GM10266 (cell line): ENCODE measurements around the gene CREB3L1.

Experiments used
- DNase-seq: peaks from one replicate; pipeline ENCODE4 v3.0.0; 2012; ENCODE audit errors: extremely low spot score
- TF ChIP-seq, protein P1 (sequence below): IDR thresholded peaks from 2 replicates; pipeline ENCODE4 v1.5.1; 2012; ENCODE audit warnings: mild to moderate bottlenecking, low read depth; ENCODE audit not compliant: control insufficient read depth, insufficient read depth; ENCODE audit errors: missing control alignments

CREB3L1 gene

DNA sequence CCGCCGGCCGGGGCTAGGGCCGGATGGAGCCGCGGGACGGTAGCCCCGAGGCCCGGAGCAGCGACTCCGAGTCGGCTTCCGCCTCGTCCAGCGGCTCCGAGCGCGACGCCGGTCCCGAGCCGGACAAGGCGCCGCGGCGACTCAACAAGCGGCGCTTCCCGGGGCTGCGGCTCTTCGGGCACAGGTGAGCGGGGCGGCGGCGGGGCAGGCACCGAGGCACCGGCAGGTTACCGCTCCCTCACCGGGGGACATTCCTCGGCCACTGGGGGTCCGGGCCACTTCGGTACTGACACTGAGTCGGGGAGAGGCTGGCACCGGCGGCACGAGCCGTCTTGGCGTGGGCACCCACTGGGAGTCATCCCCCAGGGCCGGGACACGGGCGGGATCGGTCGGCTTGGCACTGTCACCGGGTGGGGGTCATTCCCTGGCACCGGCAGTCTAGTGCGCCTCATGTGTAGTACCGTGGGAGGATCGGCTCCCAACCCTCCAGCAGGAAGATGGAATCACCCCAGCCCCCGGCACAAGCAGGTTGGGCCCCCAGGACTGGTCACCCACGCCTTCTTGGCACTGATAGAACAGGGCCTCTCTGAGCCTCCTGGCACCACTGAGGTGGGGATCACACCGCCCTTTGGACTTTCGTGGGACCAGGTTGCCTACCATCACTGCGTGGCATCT is 70.3 kb downstream of the CREB3L1 start:
- TF ChIP-seq, protein P1, sequence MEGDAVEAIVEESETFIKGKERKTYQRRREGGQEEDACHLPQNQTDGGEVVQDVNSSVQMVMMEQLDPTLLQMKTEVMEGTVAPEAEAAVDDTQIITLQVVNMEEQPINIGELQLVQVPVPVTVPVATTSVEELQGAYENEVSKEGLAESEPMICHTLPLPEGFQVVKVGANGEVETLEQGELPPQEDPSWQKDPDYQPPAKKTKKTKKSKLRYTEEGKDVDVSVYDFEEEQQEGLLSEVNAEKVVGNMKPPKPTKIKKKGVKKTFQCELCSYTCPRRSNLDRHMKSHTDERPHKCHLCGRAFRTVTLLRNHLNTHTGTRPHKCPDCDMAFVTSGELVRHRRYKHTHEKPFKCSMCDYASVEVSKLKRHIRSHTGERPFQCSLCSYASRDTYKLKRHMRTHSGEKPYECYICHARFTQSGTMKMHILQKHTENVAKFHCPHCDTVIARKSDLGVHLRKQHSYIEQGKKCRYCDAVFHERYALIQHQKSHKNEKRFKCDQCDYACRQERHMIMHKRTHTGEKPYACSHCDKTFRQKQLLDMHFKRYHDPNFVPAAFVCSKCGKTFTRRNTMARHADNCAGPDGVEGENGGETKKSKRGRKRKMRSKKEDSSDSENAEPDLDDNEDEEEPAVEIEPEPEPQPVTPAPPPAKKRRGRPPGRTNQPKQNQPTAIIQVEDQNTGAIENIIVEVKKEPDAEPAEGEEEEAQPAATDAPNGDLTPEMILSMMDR = no peak

DNA sequence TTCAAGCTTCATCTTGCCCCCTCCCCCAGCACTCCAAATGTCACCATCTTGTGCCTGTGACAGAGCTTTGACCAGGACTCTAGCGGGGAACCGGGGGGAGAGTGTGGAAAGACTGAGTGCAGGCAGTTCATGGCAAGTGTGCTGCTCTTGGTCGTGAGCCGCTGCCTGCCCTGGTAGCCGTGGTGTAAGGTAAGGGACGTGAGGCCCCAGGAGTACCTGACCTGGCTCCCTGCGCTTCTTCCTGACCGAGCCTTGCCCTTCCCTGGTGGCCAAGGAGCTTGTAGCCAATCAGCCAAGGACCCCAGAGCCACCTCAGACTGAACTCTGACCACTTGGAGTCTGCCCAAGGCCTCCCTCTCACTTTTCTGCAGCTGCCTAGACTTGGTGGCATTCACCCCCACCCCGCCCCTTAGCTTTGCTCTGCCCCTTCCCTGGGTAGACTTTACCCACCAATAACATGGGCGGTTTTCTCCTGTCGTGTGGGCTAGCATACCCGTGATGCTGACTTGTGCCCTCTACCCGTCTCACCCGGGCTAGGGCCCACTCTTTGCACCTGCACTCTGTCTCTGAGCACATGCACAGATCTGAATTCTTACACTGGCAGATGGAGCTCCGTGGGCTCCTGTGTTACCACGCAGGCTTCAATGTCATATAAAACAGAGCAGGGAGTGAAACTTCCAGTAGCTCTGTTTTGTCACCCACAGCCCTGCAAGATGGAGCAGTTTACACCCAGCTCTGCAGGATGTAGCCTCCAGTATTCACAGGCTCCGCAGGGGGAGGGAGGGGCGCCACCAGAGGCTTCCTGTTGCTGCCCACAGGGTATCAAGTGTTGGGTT is 71.3 kb downstream of the CREB3L1 start:
- DNase-seq = no peak
- TF ChIP-seq, protein P1 = no peak

More for the DNA sequence above, 70.3 kb downstream of the CREB3L1 start:
- DNase-seq = no peak

DNA sequence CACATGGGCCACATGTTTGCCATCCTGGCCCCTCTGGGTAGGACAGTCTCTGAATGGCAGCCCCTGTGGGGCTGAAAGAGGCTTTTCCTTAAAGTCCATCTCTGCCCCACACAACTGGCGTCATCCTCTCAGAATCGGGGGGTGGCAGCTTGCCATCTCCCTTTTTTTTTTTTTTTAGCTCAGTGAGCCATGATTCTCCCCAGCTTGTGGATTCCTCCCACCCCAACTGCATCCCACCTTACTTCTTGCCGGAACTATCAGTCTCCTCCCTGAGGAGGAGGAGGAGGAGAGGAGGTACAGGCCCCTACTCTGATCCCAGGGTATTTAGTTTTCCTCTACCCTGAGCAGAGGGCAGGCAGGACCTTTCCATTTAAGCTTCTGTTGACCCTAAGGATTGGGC is 73.2 kb downstream of the CREB3L1 start:
- DNase-seq = no peak
- TF ChIP-seq, protein P1 = no peak

DNA sequence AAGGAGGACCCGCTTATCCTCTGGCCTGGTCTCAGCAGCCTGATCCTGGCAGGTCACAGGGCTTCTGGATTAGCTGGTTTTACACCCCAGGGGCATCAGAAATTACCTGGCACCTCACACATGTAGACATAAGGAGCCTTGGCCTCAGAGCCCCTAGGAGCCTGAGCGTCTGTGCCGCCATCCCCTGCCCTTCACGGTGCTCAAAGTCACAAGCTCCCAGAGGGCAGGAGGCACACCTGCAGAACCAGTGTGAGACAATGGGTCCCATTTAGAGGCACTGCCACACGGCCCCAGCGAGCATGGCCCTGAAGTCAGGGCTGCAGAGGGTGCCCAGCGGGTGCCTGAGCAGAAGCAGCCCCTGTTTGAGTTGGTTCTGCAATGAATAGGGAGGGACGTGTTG is 73.7 kb downstream of the CREB3L1 start:
- TF ChIP-seq, protein P1 = no peak
- DNase-seq = no peak

DNA sequence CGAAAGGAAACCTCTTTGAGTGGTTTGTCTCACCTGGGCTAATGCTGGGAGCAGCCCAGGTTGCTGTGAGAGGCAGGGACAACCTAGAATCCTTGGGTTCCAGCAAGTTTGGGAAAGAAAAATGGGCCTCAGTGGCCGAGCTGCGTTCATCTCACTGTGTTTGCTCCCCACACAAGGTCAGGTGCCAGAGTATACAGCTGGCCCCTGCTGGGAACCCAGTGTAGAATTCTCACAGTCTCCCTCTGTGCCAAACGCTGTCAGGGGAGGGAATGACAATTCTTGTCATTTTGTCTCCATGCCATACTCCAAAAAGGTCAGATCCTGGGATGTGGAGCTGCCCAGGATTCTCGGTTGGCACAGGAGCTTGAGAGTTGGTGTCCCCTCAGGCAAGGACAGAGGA is 74.1 kb downstream of the CREB3L1 start:
- TF ChIP-seq, protein P1 = no peak
- no peak for DNase-seq

DNA sequence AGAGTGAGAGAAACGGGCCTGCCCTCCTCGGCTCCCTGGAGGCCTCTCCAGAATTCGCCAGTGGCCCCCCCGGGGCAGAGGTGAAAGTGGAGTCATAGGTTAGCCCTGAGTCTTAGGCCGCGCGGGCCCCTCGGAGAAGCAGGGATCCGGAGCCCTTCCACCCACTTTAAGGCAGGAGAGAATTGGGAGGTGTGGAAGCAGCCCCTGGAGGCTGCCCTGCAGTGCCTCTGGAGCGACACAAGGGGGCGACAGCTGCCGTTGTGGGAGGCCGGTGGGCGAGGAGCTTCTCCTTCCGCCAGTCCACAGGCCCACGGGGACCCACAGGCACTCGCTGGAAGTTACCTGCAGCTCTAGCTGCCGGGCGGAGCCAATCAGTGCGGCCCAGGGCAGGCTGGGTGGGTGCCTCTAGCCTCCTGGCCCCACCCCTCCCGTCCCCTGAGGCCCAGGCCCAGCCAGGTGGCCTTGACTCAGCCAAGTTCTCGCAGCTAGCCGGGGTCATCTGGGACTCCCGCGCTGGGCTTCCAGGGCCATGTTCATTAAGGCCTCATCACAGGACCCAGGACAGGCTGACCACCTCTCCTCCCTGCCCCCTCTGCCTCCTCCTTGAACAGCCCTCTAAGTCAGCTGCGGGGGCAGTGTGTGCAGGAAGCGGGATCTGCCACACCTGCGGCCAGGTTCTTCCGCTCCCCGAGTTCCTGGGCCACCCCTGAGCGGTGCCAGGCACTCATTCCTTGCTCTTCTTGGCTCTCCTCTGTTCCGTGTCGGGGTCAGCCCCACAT is 74.8 kb downstream of the CREB3L1 start:
- peak; percentile 64 for DNase-seq
- TF ChIP-seq, protein P1 = peak; percentile 89
